NCI-H526 (cell line): ENCODE measurements around the gene ZNF569.
"Not testable (repeated sequence)": the region's sequence is repeated elsewhere in the genome, so short reads cannot be mapped to it uniquely, and the experiment has no call there.

Experiments used
- DNase-seq, 2 experiments: peaks; one replicate each; lab custom pipeline; 2025; lab: John Stamatoyannopoulos, UW

The ZNF569 gene

GRCh38 chr19:37401078-37401477 is 66.2 kb downstream of the ZNF569 start:
- no peak for DNase-seq

GRCh38 chr19:37391399-37391798 is 75.8 kb downstream of the ZNF569 start:
- DNase-seq = not testable (repeated sequence)

- no peak for DNase-seq
These were observed 78.0 kb downstream of the ZNF569 start for GRCh38 chr19:37389234-37389633.

GRCh38 chr19:37370880-37371661 is 96.2 kb downstream of the ZNF569 start, which contains the start of gene ZNF527:
TSS of gene ZNF527 (plus strand) at chr19:37371099. CDS start at chr19:37374199, 3,100 bp downstream.
- DNase-seq = peak; percentile 94 to 98

GRCh38 chr19:37370386-37370879 is 96.8 kb downstream of the ZNF569 start:
- DNase-seq = not testable (repeated sequence)

- DNase-seq = no peak
These were observed 104.5 kb downstream of the ZNF569 start for GRCh38 chr19:37362733-37363132.

- no peak for DNase-seq
These were observed 105.2 kb downstream of the ZNF569 start for GRCh38 chr19:37361994-37362393.
